Esophagus squamous epithelium (tissue), 4 donors: ENCODE data around the gene R3HDML.

Experiments used
- CTCF ChIP-seq, 6 experiments: fragments of 450-650 bp in 4 of 6; fragments of 200-600 bp in 2 of 6; sonication (generic) in 2 of 6; IDR thresholded peaks; one replicate each; pipeline ENCODE4 v1.5.1; 2016 to 2019; ENCODE audit warnings: antibody characterized with exemption in 6 of 6, mild to moderate bottlenecking in 4 of 6, moderate library complexity in 4 of 6
- POLR2A ChIP-seq, 4 donors: fragments of 450-650 bp; IDR thresholded peaks; one replicate each; pipeline ENCODE4 v1.6.1; 2017; ENCODE audit warnings: antibody characterized with exemption in 4 of 4, mild to moderate bottlenecking in 4 of 4, moderate library complexity in 3 of 4

GRCh38 chr20:44400671-44400969 is 63.8 kb downstream of the R3HDML start:
- TF ChIP-seq CTCF (IDR thresholded peaks at IDR 0.05): no peak
- no peak for TF ChIP-seq POLR2A (IDR thresholded peaks at IDR 0.05)
